SU-DHL-6 (cell line): ENCODE data around the gene IL1A.

Source experiments
- CTCF ChIP-seq: fragments of 200-600 bp; sonication (generic); IDR thresholded peaks from one replicate; pipeline ENCODE4 v1.5.1; 2017; ENCODE audit warnings: antibody characterized with exemption, mild to moderate bottlenecking, low read length, moderate library complexity; ENCODE audit not compliant: insufficient read depth, poor library complexity, severe bottlenecking
- EZH2phosphoT487 ChIP-seq: fragments of 200-600 bp; sonication (generic), shearing (Covaris generic); conservative IDR thresholded peaks from 2 replicates; pipeline ENCODE4 v1.6.1; 2018; ENCODE audit warnings: mild to moderate bottlenecking, antibody characterized with exemption, low read length, moderate library complexity, mixed read lengths

- no peak for TF ChIP-seq CTCF
- no peak for TF ChIP-seq EZH2phosphoT487
Observed at GRCh38 chr2:112832841-112833638, 48.7 kb upstream of the IL1A start.
